Erythroblast (primary cell): ENCODE data around the gene FRK.

ENCODE experiments used
- GATA1 ChIP-seq: IDR thresholded peaks from 2 replicates; pipeline ENCODE4 v1.6.1; 2011; ENCODE audit warnings: low read depth, mild to moderate bottlenecking, control low read depth, low read length, moderate library complexity
- POLR2A ChIP-seq: IDR thresholded peaks from 2 replicates; pipeline ENCODE4 v1.6.1; 2011; ENCODE audit warnings: mild to moderate bottlenecking, low read length

- no peak for TF ChIP-seq POLR2A
- TF ChIP-seq GATA1 = no peak
Observed at GRCh38 chr6:115971785-115972184, 88.9 kb downstream of the FRK start.
